ENCODE data around the gene NLGN1. TPM values are rescaled to one million over a fixed set of nuclear protein-coding genes. Genes with fewer than 3 reads are reported as not detected.

NLGN1 gene
- polyA plus RNA-seq, 1 donor from 2014 or later: 2.7 TPM

GRCh38 chr3:173846584-173846983, 449.0 kb downstream of the NLGN1 start:
- Histone ChIP-seq H3K79me2 (replicated peaks; ENCODE audit: insufficient read depth, low read length) (no peaks in the 10 kb centered on the region), H3K27me3 (ENCODE audit: insufficient read depth, low read depth, low read length) (no peaks in the 10 kb centered on the region), H4K20me1 (ENCODE audit: insufficient read depth) (no peaks in the 10 kb centered on the region), H3K9ac (ENCODE audit: low read length) (no peak overlapping the region), H3K36me3 (ENCODE audit: insufficient read depth, low read length) (no peaks in the 10 kb centered on the region), H3F3A (ENCODE audit: insufficient read depth, low read length, poor library complexity, severe bottlenecking) (no peaks in the 10 kb centered on the region), H3K4me2 (ENCODE audit: low read length) (no peak overlapping the region), H2AFZ (ENCODE audit: low read depth, low read length) (no peak overlapping the region), H3K4me3 (ENCODE audit: low read length) (no peak overlapping the region), H3K9me2 (ENCODE audit: insufficient read depth, low read length) (no peaks in the 10 kb centered on the region), H3K9me3 (ENCODE audit: low read length) (no peaks in the 10 kb centered on the region), H3K27ac (ENCODE audit: low read length) (no peak overlapping the region)
- TF ChIP-seq, protein P1, sequence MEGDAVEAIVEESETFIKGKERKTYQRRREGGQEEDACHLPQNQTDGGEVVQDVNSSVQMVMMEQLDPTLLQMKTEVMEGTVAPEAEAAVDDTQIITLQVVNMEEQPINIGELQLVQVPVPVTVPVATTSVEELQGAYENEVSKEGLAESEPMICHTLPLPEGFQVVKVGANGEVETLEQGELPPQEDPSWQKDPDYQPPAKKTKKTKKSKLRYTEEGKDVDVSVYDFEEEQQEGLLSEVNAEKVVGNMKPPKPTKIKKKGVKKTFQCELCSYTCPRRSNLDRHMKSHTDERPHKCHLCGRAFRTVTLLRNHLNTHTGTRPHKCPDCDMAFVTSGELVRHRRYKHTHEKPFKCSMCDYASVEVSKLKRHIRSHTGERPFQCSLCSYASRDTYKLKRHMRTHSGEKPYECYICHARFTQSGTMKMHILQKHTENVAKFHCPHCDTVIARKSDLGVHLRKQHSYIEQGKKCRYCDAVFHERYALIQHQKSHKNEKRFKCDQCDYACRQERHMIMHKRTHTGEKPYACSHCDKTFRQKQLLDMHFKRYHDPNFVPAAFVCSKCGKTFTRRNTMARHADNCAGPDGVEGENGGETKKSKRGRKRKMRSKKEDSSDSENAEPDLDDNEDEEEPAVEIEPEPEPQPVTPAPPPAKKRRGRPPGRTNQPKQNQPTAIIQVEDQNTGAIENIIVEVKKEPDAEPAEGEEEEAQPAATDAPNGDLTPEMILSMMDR (IDR thresholded peaks at IDR 0.05; ENCODE audit: poor library complexity, severe bottlenecking): no peak
- TF ChIP-seq MXI1 (conservative IDR thresholded peaks at IDR 0.05; ENCODE audit: poor library complexity, severe bottlenecking) (no peak), TAF1 (IDR thresholded peaks at IDR 0.05; ENCODE audit: low read depth) (no peak), RAD21 (conservative IDR thresholded peaks at IDR 0.05) (no peak), POLR2AphosphoS5 (IDR thresholded peaks at IDR 0.05) (no peak), EP300 (conservative IDR thresholded peaks at IDR 0.05; ENCODE audit: poor library complexity, severe bottlenecking) (no peak), REST (IDR thresholded peaks at IDR 0.05; ENCODE audit: borderline replicate concordance) (no peak), EZH2 (IDR thresholded peaks at IDR 0.05; ENCODE audit: borderline replicate concordance, insufficient read depth, low read length, poor library complexity, severe bottlenecking) (no peak), SMC3 (conservative IDR thresholded peaks at IDR 0.05; ENCODE audit: poor library complexity) (no peak)

GRCh38 chr3:173849489-173849888, 451.9 kb downstream of the NLGN1 start:
- H3K9ac ChIP-seq (ENCODE audit: low read length): no peak overlapping the region
- no peak overlapping the region for H3K27ac ChIP-seq (ENCODE audit: low read length)
- no peaks in the 10 kb centered on the region for H3K36me3 ChIP-seq (ENCODE audit: insufficient read depth, low read length)
- H3K79me2 ChIP-seq (replicated peaks; ENCODE audit: insufficient read depth, low read length): no peaks in the 10 kb centered on the region
- no peaks in the 10 kb centered on the region for H3F3A ChIP-seq (ENCODE audit: insufficient read depth, low read length, poor library complexity, severe bottlenecking)
- H2AFZ ChIP-seq (ENCODE audit: low read depth, low read length): no peak overlapping the region
- no peaks in the 10 kb centered on the region for H4K20me1 ChIP-seq (ENCODE audit: insufficient read depth)
- H3K9me2 ChIP-seq (ENCODE audit: insufficient read depth, low read length): no peaks in the 10 kb centered on the region
- no peak overlapping the region for H3K4me3 ChIP-seq (ENCODE audit: low read length)
- TF ChIP-seq TAF1 (IDR thresholded peaks at IDR 0.05; ENCODE audit: low read depth) (no peak), EP300 (conservative IDR thresholded peaks at IDR 0.05; ENCODE audit: poor library complexity, severe bottlenecking) (no peak), EZH2 (IDR thresholded peaks at IDR 0.05; ENCODE audit: borderline replicate concordance, insufficient read depth, low read length, poor library complexity, severe bottlenecking) (no peak), POLR2AphosphoS5 (IDR thresholded peaks at IDR 0.05) (no peak), SMC3 (conservative IDR thresholded peaks at IDR 0.05; ENCODE audit: poor library complexity) (no peak), REST (IDR thresholded peaks at IDR 0.05; ENCODE audit: borderline replicate concordance) (no peak), MXI1 (conservative IDR thresholded peaks at IDR 0.05; ENCODE audit: poor library complexity, severe bottlenecking) (no peak), RAD21 (conservative IDR thresholded peaks at IDR 0.05) (no peak)
- TF ChIP-seq, protein P1 (IDR thresholded peaks at IDR 0.05; ENCODE audit: poor library complexity, severe bottlenecking): no peak
- H3K4me2 ChIP-seq (ENCODE audit: low read length): no peak overlapping the region
- H3K9me3 ChIP-seq (ENCODE audit: low read length): no peaks in the 10 kb centered on the region
- H3K27me3 ChIP-seq (ENCODE audit: insufficient read depth, low read depth, low read length): no peaks in the 10 kb centered on the region

Measured in neural cell (in vitro differentiated cells).